GM18951 (cell line): Measurements from ENCODE around the gene CDK17.
"Not testable (repeated sequence)": the region's sequence is repeated elsewhere in the genome, so short reads cannot be mapped to it uniquely, and the experiment has no call there.

Source experiments
- POLR2A ChIP-seq: IDR thresholded peaks from 4 replicates; pipeline ENCODE4 v1.6.1; 2011; ENCODE audit warnings: mild to moderate bottlenecking; ENCODE audit not compliant: insufficient read length, insufficient read depth; ENCODE audit errors: extremely low read depth
- in situ Hi-C: fragments of 300-500 bp; cut with MboI; formaldehyde crosslinking; loops from one replicate; pipeline ENCODE4 v1.12.0; 2022; ENCODE audit warnings: low sequenced_read_pairs, mixed read lengths, inconsistent platforms; ENCODE audit not compliant: unreplicated experiment

The CDK17 gene

GRCh38 chr12:96399919-96400630, at the start of gene CDK17:
Gene CDK17, minus strand, starts transcription at chr12:96400439. Its CDS starts 65,603 bp downstream, at chr12:96334836.
- in situ Hi-C loops, result loop anchor here (25.0 kb wide), 1 partner anchor 338 kb away; no protein-coding TSS in a partner anchor
- TF ChIP-seq POLR2A, result peak; percentile 68

- TF ChIP-seq POLR2A, result no peak
Measured at GRCh38 chr12:96448300-96448699, 48.1 kb upstream of the CDK17 start.

GRCh38 chr12:96447256-96447655, 47.0 kb upstream of the CDK17 start:
- in situ Hi-C loops, result no loop called here
- no peak for TF ChIP-seq POLR2A

More at GRCh38 chr12:96448300-96448699, 48.1 kb upstream of the CDK17 start:
- in situ Hi-C loops, result no loop called here

GRCh38 chr12:96445691-96446583, 45.7 kb upstream of the CDK17 start:
- TF ChIP-seq POLR2A, result no peak
- in situ Hi-C loops, result no loop called here

GRCh38 chr12:96444399-96444798, 44.2 kb upstream of the CDK17 start:
- in situ Hi-C loops, result no loop called here
- TF ChIP-seq POLR2A, result no peak

GRCh38 chr12:96442906-96443305, 42.7 kb upstream of the CDK17 start:
- TF ChIP-seq POLR2A, result no peak
- in situ Hi-C loops, result no loop called here

GRCh38 chr12:96441816-96442215, 41.6 kb upstream of the CDK17 start:
- in situ Hi-C loops, result no loop called here
- no peak for TF ChIP-seq POLR2A

- in situ Hi-C loops, result no loop called here
- no peak for TF ChIP-seq POLR2A
Measured at GRCh38 chr12:96438330-96438729, 38.1 kb upstream of the CDK17 start.

- TF ChIP-seq POLR2A, result no peak
- in situ Hi-C loops, result no loop called here
Measured at GRCh38 chr12:96437171-96437445, 36.9 kb upstream of the CDK17 start.

GRCh38 chr12:96436366-96437170, 36.3 kb upstream of the CDK17 start:
- no peak for TF ChIP-seq POLR2A
- in situ Hi-C loops, result no loop called here

- in situ Hi-C loops, result no loop called here
- TF ChIP-seq POLR2A, result no peak
Measured at GRCh38 chr12:96434107-96434506, 33.9 kb upstream of the CDK17 start.

GRCh38 chr12:96432496-96433321, 32.5 kb upstream of the CDK17 start:
- in situ Hi-C loops, result not testable (repeated sequence)
